ENCODE results near the gene HOXB4. TPM values are rescaled to one million over a fixed set of nuclear protein-coding genes. Genes with fewer than 3 reads are reported as not detected.

HOXB4 gene
- total RNA-seq, 2 experiments from 2014 or later = 6.2 to 7.0 TPM

DNA sequence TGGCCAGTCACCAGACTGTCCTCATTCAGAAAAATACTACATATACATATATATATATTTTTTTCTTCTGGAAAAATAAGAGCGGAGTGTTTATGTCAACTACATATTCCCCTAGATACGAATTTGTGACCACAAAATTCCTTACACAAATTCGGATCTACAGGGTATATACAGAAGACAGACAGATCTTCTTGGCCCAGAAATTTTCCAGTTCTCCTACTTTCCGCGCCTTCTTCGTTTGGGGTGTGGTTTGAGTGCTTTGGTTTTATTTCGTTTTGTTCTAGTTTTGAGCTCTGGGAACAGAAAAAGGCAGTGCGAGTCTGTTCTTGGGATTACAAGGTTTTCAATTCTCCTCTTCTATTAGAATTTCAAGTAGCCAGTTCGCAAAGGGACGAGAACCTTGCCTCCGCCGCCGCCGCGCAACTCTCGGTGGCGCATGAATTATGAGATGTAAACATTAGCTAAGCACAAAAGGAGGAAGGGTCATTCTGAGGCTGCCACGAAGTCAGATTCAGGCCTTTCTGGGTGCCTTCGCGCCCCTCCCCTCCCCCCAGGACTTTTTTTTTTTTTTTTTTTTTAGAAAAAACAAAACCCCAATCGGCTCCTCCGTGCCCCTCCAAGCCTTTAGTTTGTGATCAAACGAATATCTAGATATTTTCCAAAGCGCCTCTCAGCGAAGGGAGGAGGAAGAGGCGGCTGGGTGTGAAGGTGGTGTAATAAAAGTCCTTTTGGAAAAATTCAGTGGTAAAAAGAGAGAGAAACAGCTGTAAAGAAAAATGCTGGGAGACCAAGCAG lies 1.8 kb upstream of the HOXB4 start:
- ChIA-PET POLR2A (no interaction called here), CTCF (interaction anchor here (0.6 to 0.7 kb wide), 3 partner anchors 74 to 1973 kb away, joined by 3 to 5 read pairs (median 3); no protein-coding TSS in a partner anchor)
- peaks cover 54% of the 10 kb centered on the region for H3K27me3 Mint-ChIP-seq
- H3K27ac Mint-ChIP-seq = no peak overlapping the region
- peak overlapping the region; percentile 94 for H3K4me3 Mint-ChIP-seq
- no peak for DNase-seq
- H3K36me3 Mint-ChIP-seq (ENCODE audit: low read depth) = peaks cover 11% of the 10 kb centered on the region
- no peaks in the 10 kb centered on the region for H3K9me3 Mint-ChIP-seq
- peaks cover 66% of the 10 kb centered on the region for H3K4me1 Mint-ChIP-seq

DNA sequence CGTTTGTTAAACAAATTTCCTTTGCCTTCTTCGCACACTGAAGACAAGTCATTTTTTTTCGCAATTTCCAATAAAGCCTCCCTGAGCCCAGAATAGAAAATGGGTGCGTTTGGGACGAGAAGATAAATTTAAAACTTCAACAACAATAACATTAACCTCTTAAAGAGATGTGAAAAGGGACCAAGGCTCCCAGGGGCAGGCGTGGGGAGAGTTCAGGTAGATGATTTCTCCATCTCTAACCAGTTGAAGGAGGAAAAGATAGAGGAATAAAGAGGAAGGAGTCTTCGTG lies 1.3 kb upstream of the HOXB4 start:
- H3K27me3 Mint-ChIP-seq = peaks cover 52% of the 10 kb centered on the region

GRCh38 chr17:48578616-48579470 lies 693 bp upstream of the HOXB4 start:
- POLR2A ChIA-PET = interaction anchor here (0.6 to 1.3 kb wide), 4 partner anchors 32 to 243 kb away, joined by 3 to 4 read pairs (median 4); no protein-coding TSS in a partner anchor

More for the DNA sequence above, 1.3 kb upstream of the HOXB4 start:
- peaks cover 62% of the 10 kb centered on the region for H3K4me1 Mint-ChIP-seq
- no peak for DNase-seq
- peaks cover 11% of the 10 kb centered on the region for H3K36me3 Mint-ChIP-seq (ENCODE audit: low read depth)
- H3K4me3 Mint-ChIP-seq = peak overlapping the region; percentile 94
- H3K27ac Mint-ChIP-seq = peak overlapping the region; percentile 66
- no peaks in the 10 kb centered on the region for H3K9me3 Mint-ChIP-seq
- CTCF ChIA-PET = interaction anchor here (0.9 to 1.1 kb wide), 2 partner anchors 14 to 227 kb away, joined by 3 to 5 read pairs; partner anchors contain the start of gene HOXB5
- POLR2A ChIA-PET = interaction anchor here (0.7 to 0.9 kb wide), 2 partner anchors 87 to 243 kb away, joined by 4 read pairs; no protein-coding TSS in a partner anchor

DNA sequence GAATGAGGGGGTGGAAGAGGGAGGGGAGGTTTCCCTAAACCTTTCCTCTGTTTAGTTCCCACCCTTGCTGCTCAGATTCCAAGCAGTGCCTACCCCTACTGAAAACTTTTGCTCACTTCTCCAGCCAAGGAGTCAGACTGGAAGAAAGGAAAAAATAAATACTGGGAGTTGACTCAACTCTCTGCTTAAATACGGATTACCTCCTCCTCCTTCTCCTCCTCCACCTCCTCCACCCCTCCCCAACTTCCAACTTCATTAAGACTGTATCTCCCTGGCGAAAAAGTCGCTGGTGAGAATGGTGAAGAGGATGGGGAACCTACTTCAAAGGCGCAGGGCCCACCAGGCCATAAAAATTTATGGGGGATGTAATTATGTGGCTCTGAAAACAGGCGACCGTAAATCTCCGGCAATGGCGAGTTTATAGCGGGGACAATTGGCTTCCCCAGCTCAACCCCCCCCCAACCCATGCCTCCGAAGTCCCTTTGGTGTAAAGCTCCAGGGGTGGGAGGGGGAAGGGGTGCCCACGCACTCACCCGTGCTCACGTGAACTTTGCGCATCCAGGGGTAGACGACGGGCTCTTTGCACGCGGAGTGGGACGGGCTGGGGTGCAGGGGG lies 712 bp downstream of the HOXB4 start:
- POLR2A ChIA-PET = interaction anchor here (1.0 kb wide), 2 partner anchors 31 to 72 kb away, joined by 3 read pairs; no protein-coding TSS in a partner anchor
- CTCF ChIA-PET = interaction anchor here (0.5 to 1.3 kb wide), 3 partner anchors 22 to 226 kb away, joined by 3 read pairs; no protein-coding TSS in a partner anchor
- H3K4me3 Mint-ChIP-seq = peak overlapping the region; percentile 83
- H3K9me3 Mint-ChIP-seq = no peaks in the 10 kb centered on the region
- no peak for DNase-seq
- peak overlapping the region; percentile 64 for H3K27ac Mint-ChIP-seq
- H3K27me3 Mint-ChIP-seq = peaks cover 36% of the 10 kb centered on the region
- peaks cover 17% of the 10 kb centered on the region for H3K36me3 Mint-ChIP-seq (ENCODE audit: low read depth)
- H3K4me1 Mint-ChIP-seq = peaks cover 59% of the 10 kb centered on the region

More at GRCh38 chr17:48578616-48579470, 693 bp upstream of the HOXB4 start:
- peak overlapping the region; percentile 94 for H3K4me3 Mint-ChIP-seq
- peaks cover 49% of the 10 kb centered on the region for H3K27me3 Mint-ChIP-seq
- peaks cover 11% of the 10 kb centered on the region for H3K36me3 Mint-ChIP-seq (ENCODE audit: low read depth)
- peaks cover 58% of the 10 kb centered on the region for H3K4me1 Mint-ChIP-seq
- no peak for DNase-seq
- CTCF ChIA-PET = interaction anchor here (0.9 to 1.1 kb wide), 2 partner anchors 15 to 227 kb away, joined by 3 to 5 read pairs; partner anchors contain the start of gene HOXB5
- H3K9me3 Mint-ChIP-seq = no peaks in the 10 kb centered on the region
- H3K27ac Mint-ChIP-seq = peak overlapping the region; percentile 66

DNA sequence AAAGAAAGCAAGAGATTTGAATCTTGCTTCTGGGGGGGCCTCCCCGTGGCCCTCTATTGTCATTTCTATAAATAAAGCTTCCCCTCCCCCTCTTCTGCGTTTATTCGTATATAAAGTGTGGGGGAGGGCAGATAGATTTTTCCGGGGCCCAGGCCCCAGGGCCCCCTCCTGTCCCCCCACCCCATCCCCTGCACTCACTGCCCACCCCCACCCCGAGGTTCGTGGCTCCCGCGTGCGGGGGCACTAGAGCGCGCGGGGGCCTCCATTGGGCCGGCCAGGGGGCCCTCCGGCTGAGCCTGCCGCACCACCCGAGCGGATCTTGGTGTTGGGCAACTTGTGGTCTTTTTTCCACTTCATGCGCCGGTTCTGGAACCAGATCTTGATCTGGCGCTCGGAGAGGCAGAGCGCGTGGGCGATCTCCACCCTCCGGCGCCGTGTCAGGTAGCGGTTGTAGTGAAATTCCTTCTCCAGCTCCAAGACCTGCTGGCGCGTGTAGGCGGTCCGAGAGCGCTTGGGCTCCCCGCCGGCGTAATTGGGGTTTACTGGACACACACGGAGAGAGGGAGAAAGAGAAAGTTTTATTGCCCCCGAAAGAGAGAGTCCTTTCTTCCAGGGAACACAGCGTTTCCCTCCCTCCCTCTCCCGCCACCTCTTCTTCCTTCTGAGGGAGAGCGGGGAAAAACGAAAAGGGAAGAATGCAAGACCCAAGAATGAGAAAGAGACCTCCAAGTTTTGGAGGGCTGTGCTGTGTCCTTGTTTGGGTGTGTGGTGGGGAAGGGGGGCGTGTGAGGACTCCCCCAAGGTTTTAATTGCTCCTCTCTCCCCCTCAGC lies 1.5 kb downstream of the HOXB4 start:
- DNase-seq = no peak
- peak overlapping the region; percentile 64 for H3K27ac Mint-ChIP-seq

DNA sequence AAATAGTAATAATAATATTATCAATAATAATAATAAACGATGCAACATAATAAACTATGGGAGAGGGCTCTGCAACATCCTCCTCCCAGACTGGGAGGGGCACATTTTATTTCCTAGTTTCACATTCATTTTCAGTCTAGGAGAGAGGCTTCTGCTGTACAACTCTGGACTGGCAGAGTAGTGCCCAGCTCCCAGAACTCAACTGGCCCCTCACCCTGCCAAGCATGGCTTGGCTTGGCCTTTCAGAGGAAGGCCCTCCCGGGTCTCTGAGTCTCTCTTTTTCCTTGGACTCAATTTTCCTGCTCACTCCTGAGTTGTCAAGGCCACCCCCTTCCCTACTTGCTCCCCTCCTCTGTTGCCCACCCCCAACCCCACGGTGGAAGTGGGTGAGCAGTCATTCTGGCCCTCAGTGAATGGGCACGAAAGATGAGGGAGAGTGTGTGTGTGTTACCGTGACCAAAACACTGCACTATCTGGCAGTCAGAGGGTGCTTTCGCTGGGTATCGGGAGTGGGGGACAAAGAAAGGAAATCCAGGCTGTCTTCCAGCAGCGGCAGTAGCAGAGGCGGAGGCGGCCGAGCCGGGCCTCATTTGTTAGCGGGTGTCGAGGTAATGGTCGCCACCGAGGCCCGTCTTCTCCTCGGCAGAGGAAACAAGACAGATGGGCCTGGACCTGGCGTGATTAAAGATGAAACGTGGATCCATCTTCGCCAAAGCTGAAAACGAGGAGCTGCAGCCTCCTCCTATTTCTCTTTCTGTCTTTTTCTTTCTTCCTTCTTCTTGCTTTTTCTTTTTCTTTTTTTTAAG lies 2.3 kb downstream of the HOXB4 start:
- Mint-ChIP-seq H3K4me3 (peak overlapping the region; percentile 58), H3K9me3 (no peaks in the 10 kb centered on the region), H3K4me1 (peaks cover 48% of the 10 kb centered on the region), H3K36me3 (ENCODE audit: low read depth) (peaks cover 17% of the 10 kb centered on the region), H3K27ac (no peak overlapping the region), H3K27me3 (peaks cover 23% of the 10 kb centered on the region)
- ChIA-PET CTCF (interaction anchor here (1.3 kb wide), 1 partner anchor 224 kb away, joined by 3 read pairs; no protein-coding TSS in a partner anchor), POLR2A (interaction anchor here (1.0 kb wide), 1 partner anchor 70 kb away, joined by 3 read pairs; no protein-coding TSS in a partner anchor)
- DNase-seq = no peak

More for the DNA sequence above, 1.5 kb downstream of the HOXB4 start:
- ChIA-PET CTCF (interaction anchor here (0.7 to 1.3 kb wide), 2 partner anchors 77 to 225 kb away, joined by 3 read pairs; no protein-coding TSS in a partner anchor), POLR2A (interaction anchor here (1.0 kb wide), 2 partner anchors 30 to 71 kb away, joined by 3 read pairs; no protein-coding TSS in a partner anchor)
- Mint-ChIP-seq H3K4me3 (peak overlapping the region; percentile 83), H3K36me3 (ENCODE audit: low read depth) (peaks cover 17% of the 10 kb centered on the region), H3K27me3 (peaks cover 31% of the 10 kb centered on the region), H3K9me3 (no peaks in the 10 kb centered on the region), H3K4me1 (peaks cover 55% of the 10 kb centered on the region)

DNA sequence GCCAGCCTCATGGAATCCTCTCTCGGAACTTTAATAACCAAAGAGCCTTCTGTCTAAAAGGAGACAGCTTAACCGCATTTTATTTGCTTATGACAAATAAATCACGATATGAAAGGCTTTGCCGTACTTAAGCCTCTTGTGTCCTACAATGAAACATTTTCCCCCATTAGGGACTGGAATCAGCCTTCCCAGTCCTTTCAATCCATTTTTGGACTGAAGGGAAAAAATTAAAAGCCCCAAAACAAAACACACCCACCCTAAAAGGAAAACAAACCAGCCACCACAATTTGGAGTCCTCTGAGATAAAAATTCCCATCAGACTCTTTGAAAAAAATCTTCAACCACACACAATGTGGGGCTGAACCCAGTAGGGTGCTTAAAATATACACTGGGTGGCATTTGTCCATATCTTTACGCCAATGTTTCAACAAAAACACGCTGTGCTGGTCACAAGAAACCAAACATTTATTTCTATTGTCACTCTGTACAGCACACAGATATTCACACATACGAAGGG lies 3.0 kb downstream of the HOXB4 start:
- H3K27ac Mint-ChIP-seq = no peak overlapping the region
- POLR2A ChIA-PET = no interaction called here
- H3K9me3 Mint-ChIP-seq = no peaks in the 10 kb centered on the region

DNA sequence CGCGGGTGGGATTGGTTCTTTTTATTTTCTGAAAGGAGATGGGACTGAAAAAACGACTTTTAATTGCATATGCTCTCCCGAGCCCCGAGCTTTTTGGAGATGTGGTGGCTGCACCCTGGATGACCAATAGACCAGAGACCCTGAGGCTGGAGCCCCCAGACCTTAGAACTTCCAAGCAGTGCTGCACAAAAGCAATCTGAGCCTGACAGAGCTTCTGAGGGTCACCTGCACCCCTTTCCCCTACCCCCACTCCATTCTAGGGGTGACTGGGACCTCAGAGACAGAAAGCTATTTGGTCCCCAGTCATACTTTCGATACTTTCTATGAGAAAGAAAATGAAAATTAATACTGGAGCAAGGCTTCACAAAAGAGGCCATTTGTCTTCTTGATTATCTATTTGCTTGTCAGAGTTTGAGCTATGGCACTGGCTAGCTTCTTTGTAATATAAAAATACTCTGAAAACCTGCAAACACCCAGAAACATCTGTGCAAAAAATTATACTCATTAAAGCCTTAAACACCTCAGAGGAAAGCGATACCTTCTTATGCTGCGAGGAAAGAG lies 3.6 kb downstream of the HOXB4 start:
- DNase-seq = no peak
- Mint-ChIP-seq H3K27ac (no peak overlapping the region), H3K4me3 (no peak overlapping the region), H3K9me3 (no peaks in the 10 kb centered on the region), H3K36me3 (ENCODE audit: low read depth) (peaks cover 19% of the 10 kb centered on the region), H3K27me3 (peaks cover 13% of the 10 kb centered on the region), H3K4me1 (peaks cover 37% of the 10 kb centered on the region)
- POLR2A ChIA-PET = no interaction called here
- CTCF ChIA-PET = interaction anchor here (0.7 kb wide), 1 partner anchor 146 kb away, joined by 3 read pairs; no protein-coding TSS in a partner anchor

More for the DNA sequence above, 3.0 kb downstream of the HOXB4 start:
- DNase-seq = no peak
- H3K4me1 Mint-ChIP-seq = peaks cover 42% of the 10 kb centered on the region
- H3K36me3 Mint-ChIP-seq (ENCODE audit: low read depth) = peaks cover 17% of the 10 kb centered on the region
- peaks cover 16% of the 10 kb centered on the region for H3K27me3 Mint-ChIP-seq
- H3K4me3 Mint-ChIP-seq = no peak overlapping the region
- CTCF ChIA-PET = interaction anchor here (0.7 kb wide), 1 partner anchor 146 kb away, joined by 3 read pairs; no protein-coding TSS in a partner anchor

- no peak overlapping the region for H3K27ac Mint-ChIP-seq
- H3K36me3 Mint-ChIP-seq (ENCODE audit: low read depth) = peaks cover 19% of the 10 kb centered on the region
- no peak overlapping the region for H3K4me3 Mint-ChIP-seq
- peaks cover 13% of the 10 kb centered on the region for H3K27me3 Mint-ChIP-seq
- ChIA-PET POLR2A (no interaction called here), CTCF (no interaction called here)
- H3K4me1 Mint-ChIP-seq = peaks cover 19% of the 10 kb centered on the region
- H3K9me3 Mint-ChIP-seq = no peaks in the 10 kb centered on the region
- DNase-seq = no peak
These were observed 6.2 kb downstream of the HOXB4 start for GRCh38 chr17:48571826-48572417.

DNA sequence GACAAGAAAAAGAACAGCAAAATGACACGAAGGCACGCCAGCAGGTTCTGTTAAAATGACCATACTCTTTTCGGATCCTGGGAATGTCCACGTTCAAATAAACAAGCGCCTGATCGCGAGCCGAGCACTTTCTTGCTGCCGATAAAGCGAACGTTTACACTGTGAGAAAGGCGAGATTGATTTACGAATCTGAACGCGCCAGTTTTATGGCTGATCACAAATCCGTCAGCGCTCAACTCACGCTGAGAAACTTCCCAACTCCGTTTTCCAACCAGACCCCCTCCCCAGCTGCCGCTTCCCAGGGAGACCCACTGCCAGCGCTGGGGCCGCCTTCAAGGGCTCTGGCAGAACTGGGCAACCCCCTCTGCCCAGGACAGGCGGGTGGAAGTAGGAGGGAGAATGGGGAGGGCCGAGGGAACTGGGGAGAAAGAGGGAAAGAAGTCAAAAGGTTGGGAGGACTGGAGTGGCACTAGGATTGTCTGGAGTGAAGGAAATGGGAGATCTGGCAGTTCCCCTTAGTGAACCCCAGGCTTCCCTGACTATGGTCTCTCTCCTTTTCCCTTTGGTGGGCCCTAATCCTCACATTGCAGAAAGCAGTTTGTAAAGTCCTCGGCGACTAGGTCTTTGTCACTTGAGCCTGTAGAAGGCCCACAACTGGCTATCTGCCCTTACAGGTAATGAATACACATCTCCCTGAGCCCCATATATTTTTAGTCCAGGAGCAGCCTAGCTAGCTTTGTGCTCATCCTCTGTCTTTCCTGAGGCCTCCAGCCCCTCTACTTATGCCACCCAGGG lies 6.9 kb downstream of the HOXB4 start:
- peaks cover 11% of the 10 kb centered on the region for H3K27me3 Mint-ChIP-seq
- H3K9me3 Mint-ChIP-seq = no peaks in the 10 kb centered on the region
- H3K4me3 Mint-ChIP-seq = no peak overlapping the region
- ChIA-PET POLR2A (interaction anchor here (1.0 kb wide), 1 partner anchor 9 kb away, joined by 3 read pairs; no protein-coding TSS in a partner anchor), CTCF (no interaction called here)
- H3K27ac Mint-ChIP-seq = no peak overlapping the region
- H3K4me1 Mint-ChIP-seq = peaks cover 14% of the 10 kb centered on the region
- H3K36me3 Mint-ChIP-seq (ENCODE audit: low read depth) = peaks cover 15% of the 10 kb centered on the region
- DNase-seq = no peak

All from activated CD4-positive, alpha-beta memory T cell treated with anti-CD3 and anti-CD28 coated beads, Interleukin-2, amount 10 ng/mL, durations not matched to agents 7 days and 5 days (primary cell).